NOMO-1 (cell line): ENCODE data around the gene CEACAM6.

Source experiments
- DNase-seq, 2 experiments: peaks; one replicate each; lab custom pipeline; 2025; ENCODE audit not compliant: unreplicated experiment in 2 of 2; lab: John Stamatoyannopoulos, UW

CEACAM6 gene

GRCh38 chr19:41795031-41795461 lies 39.7 kb downstream of the CEACAM6 start:
- DNase-seq: peak; percentile 52 to 89

- DNase-seq: no peak
These were observed 41.0 kb downstream of the CEACAM6 start, which contains the start of gene CEACAM3 for GRCh38 chr19:41796362-41796761. Gene CEACAM3 (plus strand): TSS chr19:41796587. CDS start chr19:41796678, 91 bp downstream.

GRCh38 chr19:41796901-41797300 lies 41.6 kb downstream of the CEACAM6 start:
- DNase-seq: peak; percentile 47 to 74

GRCh38 chr19:41799444-41800000 lies 44.2 kb downstream of the CEACAM6 start:
- DNase-seq: no peak

- DNase-seq: no peak
These were observed 45.7 kb downstream of the CEACAM6 start for GRCh38 chr19:41801031-41801430.

- DNase-seq: peak; percentile 64 to 94
These were observed 46.5 kb downstream of the CEACAM6 start for GRCh38 chr19:41801792-41802211.

- DNase-seq: no peak
These were observed 47.4 kb downstream of the CEACAM6 start for GRCh38 chr19:41802770-41803169.

- peak in 1 of 2 experiments; percentile 19 for DNase-seq
These were observed 49.0 kb downstream of the CEACAM6 start for GRCh38 chr19:41804336-41804735.

- DNase-seq: no peak
These were observed 51.8 kb downstream of the CEACAM6 start for GRCh38 chr19:41807176-41807575.

GRCh38 chr19:41808663-41809566 lies 53.6 kb downstream of the CEACAM6 start:
- peak; percentile 65 to 81 for DNase-seq

GRCh38 chr19:41810301-41810700 lies 55.0 kb downstream of the CEACAM6 start:
- DNase-seq: no peak

- DNase-seq: peak; percentile 71 to 86
These were observed 55.7 kb downstream of the CEACAM6 start for GRCh38 chr19:41811036-41811435.

GRCh38 chr19:41811981-41812380 lies 56.7 kb downstream of the CEACAM6 start:
- DNase-seq: no peak

GRCh38 chr19:41813911-41814310 lies 58.6 kb downstream of the CEACAM6 start:
- no peak for DNase-seq

GRCh38 chr19:41815301-41815700 lies 60.0 kb downstream of the CEACAM6 start:
- no peak for DNase-seq

GRCh38 chr19:41816761-41817160 lies 61.4 kb downstream of the CEACAM6 start:
- DNase-seq: no peak

GRCh38 chr19:41821003-41821735 lies 65.8 kb downstream of the CEACAM6 start:
- DNase-seq: peak; percentile 29 to 65
